Endothelial cell of umbilical vein (primary cell): ENCODE measurements around the gene ATN1.

Experiments used
- EZH2 ChIP-seq: IDR thresholded peaks from 2 replicates; pipeline ENCODE4 v1.6.1; 2012; ENCODE audit warnings: borderline replicate concordance, low read depth, mild to moderate bottlenecking, moderate library complexity, low read length, inconsistent platforms; ENCODE audit not compliant: severe bottlenecking
- GATA2 ChIP-seq: IDR thresholded peaks from 2 replicates; pipeline ENCODE4 v1.7.0; 2011; ENCODE audit warnings: low read depth, mild to moderate bottlenecking, moderate library complexity, mixed read lengths, low read length; ENCODE audit not compliant: insufficient read length, insufficient read depth
- POLR2A ChIP-seq: IDR thresholded peaks from 2 replicates; pipeline ENCODE4 v1.6.1; 2012; ENCODE audit warnings: low read depth, mild to moderate bottlenecking, control low read depth, low read length
- POLR2AphosphoS5 ChIP-seq: IDR thresholded peaks from 2 replicates; pipeline ENCODE4 v1.6.1; 2012; ENCODE audit warnings: low read depth, mild to moderate bottlenecking, control low read depth, low read length, moderate library complexity; ENCODE audit not compliant: insufficient read depth
- TF ChIP-seq, protein P1 (sequence below), 2 donors: IDR thresholded peaks; 1 replicate in 1 of 2; 2 replicates in 1 of 2; pipeline ENCODE4 v1.5.1; 2011; ENCODE audit warnings: low read length in 2 of 2, mild to moderate bottlenecking in 2 of 2, moderate library complexity in 2 of 2, control low read depth in 1 of 2, inconsistent platforms in 1 of 2, low read depth in 1 of 2; ENCODE audit not compliant: insufficient read depth in 1 of 2; ENCODE audit errors: extremely low read depth in 1 of 2
- TF ChIP-seq, protein P2 (sequence below): IDR thresholded peaks from 2 replicates; pipeline ENCODE4 v1.6.1; 2011; ENCODE audit not compliant: insufficient read depth, insufficient read length

DNA sequence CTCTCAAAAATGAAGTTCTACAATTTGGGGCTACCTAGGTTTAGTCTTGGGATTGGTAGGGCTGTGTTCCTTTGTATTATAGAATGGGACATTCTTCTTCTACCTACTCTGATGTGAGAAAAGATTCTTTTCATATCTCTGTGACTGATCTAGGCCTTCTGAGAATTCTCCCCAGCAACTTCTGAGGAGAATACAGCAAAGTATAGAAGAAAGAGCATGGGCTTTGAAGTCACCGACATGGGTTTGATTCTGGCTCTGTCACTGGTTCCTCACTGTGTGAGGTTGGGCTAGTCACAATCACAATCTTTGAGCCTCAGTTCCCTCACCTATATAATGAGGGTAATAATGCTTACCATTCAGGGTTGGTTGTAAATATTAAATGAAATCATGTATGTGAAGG lies 5.0 kb downstream of the ATN1 start:
- TF ChIP-seq POLR2AphosphoS5: no peak
- TF ChIP-seq, protein P1, sequence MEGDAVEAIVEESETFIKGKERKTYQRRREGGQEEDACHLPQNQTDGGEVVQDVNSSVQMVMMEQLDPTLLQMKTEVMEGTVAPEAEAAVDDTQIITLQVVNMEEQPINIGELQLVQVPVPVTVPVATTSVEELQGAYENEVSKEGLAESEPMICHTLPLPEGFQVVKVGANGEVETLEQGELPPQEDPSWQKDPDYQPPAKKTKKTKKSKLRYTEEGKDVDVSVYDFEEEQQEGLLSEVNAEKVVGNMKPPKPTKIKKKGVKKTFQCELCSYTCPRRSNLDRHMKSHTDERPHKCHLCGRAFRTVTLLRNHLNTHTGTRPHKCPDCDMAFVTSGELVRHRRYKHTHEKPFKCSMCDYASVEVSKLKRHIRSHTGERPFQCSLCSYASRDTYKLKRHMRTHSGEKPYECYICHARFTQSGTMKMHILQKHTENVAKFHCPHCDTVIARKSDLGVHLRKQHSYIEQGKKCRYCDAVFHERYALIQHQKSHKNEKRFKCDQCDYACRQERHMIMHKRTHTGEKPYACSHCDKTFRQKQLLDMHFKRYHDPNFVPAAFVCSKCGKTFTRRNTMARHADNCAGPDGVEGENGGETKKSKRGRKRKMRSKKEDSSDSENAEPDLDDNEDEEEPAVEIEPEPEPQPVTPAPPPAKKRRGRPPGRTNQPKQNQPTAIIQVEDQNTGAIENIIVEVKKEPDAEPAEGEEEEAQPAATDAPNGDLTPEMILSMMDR (IDR thresholded peaks at IDR 0.05; ENCODE audit: extremely low read depth in 1 of 2, insufficient read depth in 1 of 2, low read depth in 1 of 2, low read length in 2 of 2): no peak
- TF ChIP-seq, protein P2, sequence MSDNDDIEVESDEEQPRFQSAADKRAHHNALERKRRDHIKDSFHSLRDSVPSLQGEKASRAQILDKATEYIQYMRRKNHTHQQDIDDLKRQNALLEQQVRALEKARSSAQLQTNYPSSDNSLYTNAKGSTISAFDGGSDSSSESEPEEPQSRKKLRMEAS: no peak
- TF ChIP-seq POLR2A: no peak
- TF ChIP-seq EZH2: no peak
- TF ChIP-seq GATA2: no peak
